ENCODE results near the gene SPATA12.

Gene SPATA12

DNA sequence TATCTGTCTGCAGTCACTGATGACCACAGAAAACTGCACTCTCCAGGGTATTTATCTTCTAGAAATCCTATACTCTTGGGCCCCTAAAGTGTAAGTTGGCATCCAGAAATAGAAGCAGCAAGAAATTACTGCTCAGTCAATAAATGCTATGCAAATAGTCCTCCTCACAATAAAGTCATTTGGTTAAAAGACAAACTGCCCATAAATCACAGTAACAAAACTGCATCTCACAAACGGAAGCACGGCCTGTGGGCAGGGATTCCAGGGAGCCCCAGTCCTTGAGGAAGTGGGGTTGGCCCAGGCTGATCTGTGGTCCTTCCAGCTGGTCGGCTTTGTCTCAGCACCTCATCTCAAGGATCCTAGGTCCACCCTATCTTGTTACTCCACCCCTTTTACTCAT, 29.7 kb upstream of the SPATA12 start:
- ChIA-PET CTCF (no interaction called here), POLR2A (no interaction called here)
- no peak for DNase-seq (ENCODE audit: low read depth, low spot score)
- no peak overlapping the region for H3K4me3 ChIP-seq (ENCODE audit: low read depth, low read length)
- TF ChIP-seq, protein P1, sequence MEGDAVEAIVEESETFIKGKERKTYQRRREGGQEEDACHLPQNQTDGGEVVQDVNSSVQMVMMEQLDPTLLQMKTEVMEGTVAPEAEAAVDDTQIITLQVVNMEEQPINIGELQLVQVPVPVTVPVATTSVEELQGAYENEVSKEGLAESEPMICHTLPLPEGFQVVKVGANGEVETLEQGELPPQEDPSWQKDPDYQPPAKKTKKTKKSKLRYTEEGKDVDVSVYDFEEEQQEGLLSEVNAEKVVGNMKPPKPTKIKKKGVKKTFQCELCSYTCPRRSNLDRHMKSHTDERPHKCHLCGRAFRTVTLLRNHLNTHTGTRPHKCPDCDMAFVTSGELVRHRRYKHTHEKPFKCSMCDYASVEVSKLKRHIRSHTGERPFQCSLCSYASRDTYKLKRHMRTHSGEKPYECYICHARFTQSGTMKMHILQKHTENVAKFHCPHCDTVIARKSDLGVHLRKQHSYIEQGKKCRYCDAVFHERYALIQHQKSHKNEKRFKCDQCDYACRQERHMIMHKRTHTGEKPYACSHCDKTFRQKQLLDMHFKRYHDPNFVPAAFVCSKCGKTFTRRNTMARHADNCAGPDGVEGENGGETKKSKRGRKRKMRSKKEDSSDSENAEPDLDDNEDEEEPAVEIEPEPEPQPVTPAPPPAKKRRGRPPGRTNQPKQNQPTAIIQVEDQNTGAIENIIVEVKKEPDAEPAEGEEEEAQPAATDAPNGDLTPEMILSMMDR (IDR thresholded peaks at IDR 0.05; ENCODE audit: insufficient read depth, low read length, missing control alignments), result no peak

DNA sequence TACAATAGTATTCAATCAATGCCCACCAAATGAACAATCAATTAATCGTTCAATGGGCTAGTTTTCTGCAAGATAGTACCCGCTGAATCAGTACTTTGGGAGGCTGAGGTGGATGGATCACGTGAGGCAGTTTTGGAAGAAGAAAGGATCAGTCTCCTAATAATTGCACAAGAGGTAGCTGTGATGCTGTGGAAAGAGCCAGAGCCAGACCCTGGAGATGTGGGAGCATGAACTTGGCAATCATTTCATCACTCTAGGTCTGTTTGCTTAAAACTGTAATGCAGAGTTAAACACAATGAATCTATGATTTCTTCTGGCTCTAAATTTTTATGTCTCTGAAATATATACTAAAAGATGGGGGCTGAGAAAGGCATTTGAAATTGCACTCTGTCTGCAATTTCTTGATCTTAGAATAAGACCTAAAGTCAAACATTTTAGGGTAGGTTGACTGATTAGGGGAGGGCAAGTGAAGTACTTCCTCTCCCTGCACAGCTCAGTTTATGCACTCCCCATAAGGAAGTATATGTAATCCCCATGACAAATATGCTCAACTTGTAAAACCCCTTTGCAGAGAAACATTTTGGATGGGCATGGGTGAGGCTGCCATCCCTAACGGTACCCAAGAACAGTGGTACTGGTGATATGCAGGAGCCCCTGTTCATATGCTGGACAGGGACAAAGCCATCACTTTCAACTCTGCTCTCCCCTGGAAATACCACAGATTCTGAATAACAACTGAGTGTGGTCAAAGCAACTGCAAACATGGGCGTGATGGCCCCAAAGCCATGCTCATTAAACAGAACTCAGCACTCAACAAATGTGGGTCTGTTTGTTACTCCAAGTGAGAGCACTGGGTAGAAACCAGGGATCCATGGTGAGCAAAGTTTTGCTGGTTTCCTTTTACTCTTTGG, 28.6 kb upstream of the SPATA12 start:
- ChIA-PET CTCF (no interaction called here), POLR2A (no interaction called here)
- TF ChIP-seq, protein P1 (IDR thresholded peaks at IDR 0.05; ENCODE audit: insufficient read depth, low read length, missing control alignments), result no peak
- no peak for DNase-seq (ENCODE audit: low read depth, low spot score)
- no peak overlapping the region for H3K4me3 ChIP-seq (ENCODE audit: low read depth, low read length)

DNA sequence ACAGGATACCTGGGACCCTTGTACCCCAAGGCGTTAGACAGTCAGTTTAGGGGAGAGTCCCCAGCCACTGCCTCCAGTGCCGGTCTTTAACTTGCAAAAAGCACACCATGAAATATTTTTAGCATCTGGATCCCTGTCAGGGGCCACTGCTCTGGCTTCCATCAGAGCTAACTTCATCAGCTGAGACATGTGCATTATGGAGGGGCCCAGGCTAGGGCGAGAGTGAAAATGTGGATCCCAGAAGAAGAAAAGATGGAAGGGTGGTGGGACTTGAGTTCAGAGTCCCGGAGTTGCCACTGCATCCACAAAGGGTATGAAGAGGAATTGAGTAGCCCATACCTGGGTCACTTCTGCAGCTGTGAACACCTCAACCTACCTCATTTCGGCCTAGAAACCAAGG, 23.5 kb upstream of the SPATA12 start:
- no peak overlapping the region for H3K4me3 ChIP-seq (ENCODE audit: low read depth, low read length)
- TF ChIP-seq, protein P1 (IDR thresholded peaks at IDR 0.05; ENCODE audit: insufficient read depth, low read length, missing control alignments), result no peak
- ChIA-PET POLR2A (no interaction called here), CTCF (no interaction called here)
- no peak for DNase-seq (ENCODE audit: low read depth, low spot score)

DNA sequence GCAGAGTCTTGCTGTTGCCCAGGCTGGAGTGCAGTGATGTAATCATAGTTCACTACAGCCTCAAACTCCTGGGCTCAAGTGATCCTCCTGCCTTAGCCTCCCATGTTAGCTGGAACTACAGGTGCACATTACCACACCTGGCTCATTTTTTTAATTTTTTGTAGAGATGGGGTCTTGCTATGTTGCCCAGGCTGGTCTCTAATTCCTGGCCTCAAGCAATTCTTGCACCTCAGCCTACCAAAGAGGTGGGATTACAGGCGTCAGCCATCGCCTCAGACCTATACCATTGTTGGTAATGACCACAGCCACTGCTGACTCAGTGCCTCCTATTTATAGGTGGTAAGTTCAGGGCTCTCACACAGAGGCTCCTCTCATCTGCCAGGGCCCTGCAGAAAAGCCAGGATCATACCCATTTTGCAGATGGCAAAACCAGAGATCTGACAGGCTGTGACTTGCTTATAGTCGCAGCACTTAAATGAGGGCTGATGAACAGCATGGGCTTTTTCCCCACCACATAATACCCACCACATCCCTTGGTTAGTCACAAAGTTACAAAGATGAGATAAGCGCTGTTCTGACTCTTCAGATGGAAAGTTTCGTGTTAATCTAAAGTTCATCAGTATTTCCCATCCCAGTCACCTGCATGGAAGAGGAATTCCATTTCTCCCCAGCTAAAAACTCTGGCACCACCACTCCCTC, 21.8 kb upstream of the SPATA12 start:
- POLR2A ChIA-PET, result no interaction called here
- CTCF ChIA-PET, result no interaction called here
- TF ChIP-seq, protein P1 (IDR thresholded peaks at IDR 0.05; ENCODE audit: insufficient read depth, low read length, missing control alignments), result no peak
- DNase-seq (ENCODE audit: low read depth, low spot score), result no peak
- no peak overlapping the region for H3K4me3 ChIP-seq (ENCODE audit: low read depth, low read length)

DNA sequence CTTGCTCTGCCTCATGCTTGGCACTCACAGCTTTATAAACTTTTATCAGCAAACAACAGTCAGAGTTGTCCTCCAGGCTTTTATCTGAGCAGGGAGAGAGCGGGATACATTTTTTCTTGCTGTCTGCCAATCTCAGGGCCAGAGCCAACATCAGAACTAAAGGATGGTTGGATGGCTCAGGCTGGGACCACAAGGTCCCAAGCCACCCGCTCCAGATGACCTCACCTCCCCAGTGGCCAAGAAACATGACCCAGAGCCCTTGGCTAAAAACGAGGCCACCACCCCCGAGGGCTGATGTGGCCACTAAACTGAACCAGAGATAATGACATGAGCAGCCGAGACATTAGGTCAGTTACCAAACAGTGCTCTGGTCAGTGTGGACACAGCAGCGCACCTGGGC, 18.8 kb upstream of the SPATA12 start:
- POLR2A ChIA-PET, result no interaction called here
- TF ChIP-seq, protein P1 (IDR thresholded peaks at IDR 0.05; ENCODE audit: insufficient read depth, low read length, missing control alignments), result no peak
- CTCF ChIA-PET, result no interaction called here
- DNase-seq (ENCODE audit: low read depth, low spot score), result no peak
- H3K4me3 ChIP-seq (ENCODE audit: low read depth, low read length), result no peak overlapping the region

DNA sequence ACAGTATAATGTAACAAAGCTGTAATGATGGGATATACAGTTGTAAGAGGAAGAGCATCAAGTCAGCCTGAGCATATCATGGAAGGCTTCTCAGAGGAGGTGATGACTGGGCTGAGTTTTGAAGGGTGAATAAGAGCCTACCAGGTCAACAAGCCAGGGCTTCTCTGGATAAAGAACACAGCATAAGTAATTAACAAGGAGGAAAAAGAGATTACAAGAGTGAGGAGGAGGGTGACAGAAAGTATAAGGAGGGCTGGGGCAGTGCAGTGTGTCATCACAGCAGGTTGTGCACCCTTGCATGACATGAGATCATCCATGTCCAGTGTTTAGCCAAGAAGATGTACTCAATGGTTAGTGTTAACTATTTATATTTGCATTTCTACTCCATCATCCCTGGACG, 16.9 kb upstream of the SPATA12 start:
- ChIA-PET POLR2A (no interaction called here), CTCF (no interaction called here)
- no peak overlapping the region for H3K4me3 ChIP-seq (ENCODE audit: low read depth, low read length)

More for the DNA sequence above, 16.9 kb upstream of the SPATA12 start:
- DNase-seq (ENCODE audit: low read depth, low spot score), result no peak
- TF ChIP-seq, protein P1 (IDR thresholded peaks at IDR 0.05; ENCODE audit: insufficient read depth, low read length, missing control alignments), result no peak
